Chondrocyte (in vitro differentiated cells): ENCODE data around the gene DNA2. TPM values are rescaled to one million over a fixed set of nuclear protein-coding genes. Genes with fewer than 3 reads are reported as not detected.
A peak's percentile ranks its signal among the peaks of the same experiment; 100 is the strongest.

ENCODE experiments used
- DNase-seq: peaks from one replicate; pipeline ENCODE4 v3.0.0; 2021; ENCODE audit warnings: mixed read lengths, low spot score
- H3K27ac Mint-ChIP-seq: one replicate; pipeline ENCODE4 v1.8.0; 2021; ENCODE audit warnings: mild to moderate bottlenecking, moderate library complexity, mixed read lengths; ENCODE audit not compliant: unreplicated experiment
- H3K27me3 Mint-ChIP-seq: 2 replicates; pipeline ENCODE4 v1.8.0; 2021; ENCODE audit warnings: low read depth, mixed read lengths
- H3K36me3 Mint-ChIP-seq: 2 replicates; pipeline ENCODE4 v1.8.0; 2021; ENCODE audit warnings: low read depth, mixed read lengths
- H3K4me1 Mint-ChIP-seq: 2 replicates; pipeline ENCODE4 v1.8.0; 2021; ENCODE audit warnings: low read depth, mild to moderate bottlenecking, mixed read lengths
- H3K4me3 Mint-ChIP-seq: one replicate; pipeline ENCODE4 v1.8.0; 2021; ENCODE audit warnings: mild to moderate bottlenecking, moderate library complexity, mixed read lengths; ENCODE audit not compliant: unreplicated experiment
- H3K9me3 Mint-ChIP-seq: 2 replicates; pipeline ENCODE4 v1.8.0; 2021; ENCODE audit warnings: low read depth, mixed read lengths
- CTCF ChIP-seq: fragments of 200-600 bp; sonication (generic); IDR thresholded peaks from 2 replicates; pipeline ENCODE4 v1.5.0; 2021; ENCODE audit warnings: antibody characterized with exemption, mild to moderate bottlenecking, moderate library complexity
- total RNA-seq: library from RNA; stranded (reverse); gene quantifications from 3 replicates; pipeline ENCODE4 v1.2.1, GENCODE V29; 2021

The DNA2 gene
- total RNA-seq, 1 donor from 2014 or later = 6.8 TPM

DNA sequence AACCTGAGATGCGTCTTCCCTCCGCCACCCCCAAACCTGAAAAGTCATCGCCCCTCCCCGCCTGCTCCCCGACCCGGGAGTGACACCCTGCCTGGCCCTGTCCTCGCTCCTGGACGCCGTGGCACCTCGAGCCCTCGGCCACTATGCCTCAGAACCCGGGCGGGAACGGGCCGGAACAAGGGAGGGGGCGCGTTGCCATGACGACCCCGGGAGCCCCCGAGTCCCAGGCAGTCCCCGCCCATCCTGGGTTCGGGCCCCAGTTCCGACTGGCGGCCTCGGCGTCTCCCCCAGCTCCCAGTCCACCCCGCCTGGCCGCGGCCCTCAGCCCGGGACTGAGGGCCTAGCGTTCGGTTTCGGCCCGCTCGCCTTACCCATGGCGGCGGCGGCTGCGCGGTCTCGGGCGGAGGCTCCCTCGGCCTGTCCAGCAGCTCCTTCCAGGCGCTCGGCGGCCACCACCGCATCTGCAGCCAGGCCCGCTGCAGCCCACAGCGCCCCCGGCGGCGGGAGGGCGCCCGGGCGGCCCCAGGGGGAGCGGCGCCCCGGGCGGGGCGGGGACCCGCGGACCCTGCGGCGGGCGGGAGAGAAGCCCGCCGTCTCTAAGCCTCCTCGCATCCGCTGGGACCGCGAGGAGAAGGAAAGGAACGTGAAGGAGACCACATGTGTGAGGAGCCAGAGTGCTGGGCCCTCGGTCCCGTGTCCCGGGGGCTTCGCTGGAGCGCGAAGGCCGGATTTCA, 64.8 kb downstream of the DNA2 start, which contains the start of gene RUFY2:
TSS of gene RUFY2 (minus strand) at position 463 of the 734 bp plus-strand sequence. CDS start at position 375, 88 bp downstream.
- peak within 1 kb of the TSS; percentile 95 for H3K27ac Mint-ChIP-seq
- no peaks in the 10 kb centered on the region for H3K9me3 Mint-ChIP-seq
- no peaks in the 10 kb centered on the region for H3K36me3 Mint-ChIP-seq
- peaks cover 36% of the 10 kb centered on the region for H3K4me1 Mint-ChIP-seq
- TF ChIP-seq CTCF = peak; percentile 81
- peak; percentile 89 for DNase-seq
- H3K27me3 Mint-ChIP-seq = no peaks in the 10 kb centered on the region
- H3K4me3 Mint-ChIP-seq = peak within 1 kb of the TSS; percentile 87

DNA sequence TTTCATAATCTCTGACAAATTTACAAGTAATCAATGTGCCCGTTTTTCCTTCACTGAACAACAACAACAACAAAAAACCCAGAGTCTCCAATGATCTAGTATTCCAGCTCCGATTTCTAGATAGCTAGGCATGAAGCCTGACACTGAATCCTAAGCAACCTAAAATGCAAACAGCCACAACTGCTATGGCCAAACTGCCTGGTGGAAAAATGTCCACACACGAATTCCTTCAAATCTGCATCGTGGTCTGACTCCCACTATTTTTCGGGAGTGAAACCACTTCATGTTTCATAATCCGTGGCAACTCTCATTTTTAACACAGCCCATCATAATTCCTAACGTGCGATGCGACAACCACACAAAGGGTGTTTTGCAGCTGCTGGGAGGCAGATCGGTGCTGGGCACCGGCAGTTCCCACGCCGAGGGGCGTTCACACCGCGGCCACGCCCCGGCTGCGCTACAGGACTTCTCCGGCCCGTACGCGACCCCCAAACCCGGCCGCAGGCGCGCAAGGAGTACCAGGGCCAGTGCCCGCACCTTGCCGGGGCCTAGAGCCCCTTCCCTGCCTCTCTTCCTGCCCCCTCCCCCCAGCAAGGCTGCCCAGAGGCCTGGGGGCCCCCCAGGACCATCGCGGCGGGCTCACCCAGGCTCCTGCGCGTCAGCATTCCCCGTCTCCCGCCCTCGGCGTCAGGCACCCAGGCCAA, 65.5 kb downstream of the DNA2 start:
- no peak for DNase-seq
- Mint-ChIP-seq H3K27ac (peak overlapping the region; percentile 91), H3K4me3 (peak overlapping the region; percentile 87), H3K36me3 (peaks cover 3% of the 10 kb centered on the region), H3K9me3 (no peaks in the 10 kb centered on the region), H3K4me1 (peaks cover 42% of the 10 kb centered on the region), H3K27me3 (no peaks in the 10 kb centered on the region)
- no peak for TF ChIP-seq CTCF

DNA sequence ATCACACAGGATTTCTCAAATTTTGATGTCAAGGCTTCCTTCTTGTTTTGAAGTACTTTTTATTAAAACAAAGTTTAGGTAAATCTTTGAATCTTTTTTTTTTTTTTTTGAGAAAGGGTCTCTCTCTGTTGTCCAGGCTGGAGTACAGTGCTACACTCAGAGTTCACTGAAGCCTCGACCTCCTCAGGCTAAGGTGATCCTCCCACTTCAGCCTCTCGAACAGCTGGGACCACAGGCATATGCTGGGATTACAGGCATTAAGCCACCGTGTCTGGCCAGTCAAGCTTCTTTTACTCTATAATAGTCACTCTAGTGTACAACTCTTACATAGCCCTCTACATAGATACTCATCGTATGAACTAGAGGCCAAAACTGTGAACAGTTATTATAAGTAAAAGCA, 68.1 kb downstream of the DNA2 start:
- peaks cover 11% of the 10 kb centered on the region for H3K36me3 Mint-ChIP-seq

GRCh38 chr10:68402276-68402675, 69.5 kb downstream of the DNA2 start:
- H3K4me3 Mint-ChIP-seq = no peak overlapping the region

More for the DNA sequence above, 68.1 kb downstream of the DNA2 start:
- Mint-ChIP-seq H3K27me3 (no peaks in the 10 kb centered on the region), H3K4me1 (peaks cover 44% of the 10 kb centered on the region), H3K9me3 (no peaks in the 10 kb centered on the region), H3K4me3 (no peak overlapping the region), H3K27ac (peak overlapping the region; percentile 22)
- DNase-seq = no peak
- TF ChIP-seq CTCF = no peak

More at GRCh38 chr10:68402276-68402675, 69.5 kb downstream of the DNA2 start:
- no peaks in the 10 kb centered on the region for H3K9me3 Mint-ChIP-seq
- no peak for DNase-seq
- peaks cover 42% of the 10 kb centered on the region for H3K4me1 Mint-ChIP-seq
- no peaks in the 10 kb centered on the region for H3K27me3 Mint-ChIP-seq
- peak overlapping the region; percentile 9 for H3K27ac Mint-ChIP-seq
- no peak for TF ChIP-seq CTCF
- peaks cover 11% of the 10 kb centered on the region for H3K36me3 Mint-ChIP-seq
